Heart left ventricle (tissue), 13 donors: ENCODE results near the gene IL13RA1.

Source experiments
- POLR2A ChIP-seq, 2 donors: fragments of 450-650 bp; IDR thresholded peaks; one replicate each; pipeline ENCODE4 v1.6.1; 2017; ENCODE audit warnings: antibody characterized with exemption in 2 of 2, mild to moderate bottlenecking in 2 of 2, moderate library complexity in 2 of 2
- TF ChIP-seq, protein P1 (sequence below), 12 donors: fragments of 200-600 bp; sonication (generic) in 4 of 12; IDR thresholded peaks; one replicate each; pipeline versions ENCODE4 v1.5.0 to v1.8.0; 2018 to 2022; ENCODE audit warnings: antibody characterized with exemption in 12 of 12, mild to moderate bottlenecking in 5 of 12
- donor health status: ischemic (EF 13 %, LVEDD 7.1; RV severe dilation, severe dysfunction).
- donor health status: DM: no; HTN: yes; CAD: no.
- donor health status: DM: no; HTN: no; CAD: no.
- donor health status: ischemic (EF 25% LVEDD 6.9; RV normal size, moderate dysfunction).
- donor health status: ischemic (EF 25% LVEDD 5.7; RV mildly dilated, moderate dysfunction).
- donor health status: ischemic (EF 35%, LVEDD 5.7; RV mildly dilated, moderate dysfunction).
- donor health status: nonischemic (EF 11% LVEDD 7.7; RV severe dilation, severe dysfunction).
- donor health status: DM: yes; HTN: yes; CAD: no.
- donor health status: PGD.
- donor health status: ischemic (EF 29% LVEDD 5.4; RV normal size, mild dysfunction).
- donor health status: nonischemic (EF 23%, LVEDD 6.1; RV moderate dilation, normal function).

DNA sequence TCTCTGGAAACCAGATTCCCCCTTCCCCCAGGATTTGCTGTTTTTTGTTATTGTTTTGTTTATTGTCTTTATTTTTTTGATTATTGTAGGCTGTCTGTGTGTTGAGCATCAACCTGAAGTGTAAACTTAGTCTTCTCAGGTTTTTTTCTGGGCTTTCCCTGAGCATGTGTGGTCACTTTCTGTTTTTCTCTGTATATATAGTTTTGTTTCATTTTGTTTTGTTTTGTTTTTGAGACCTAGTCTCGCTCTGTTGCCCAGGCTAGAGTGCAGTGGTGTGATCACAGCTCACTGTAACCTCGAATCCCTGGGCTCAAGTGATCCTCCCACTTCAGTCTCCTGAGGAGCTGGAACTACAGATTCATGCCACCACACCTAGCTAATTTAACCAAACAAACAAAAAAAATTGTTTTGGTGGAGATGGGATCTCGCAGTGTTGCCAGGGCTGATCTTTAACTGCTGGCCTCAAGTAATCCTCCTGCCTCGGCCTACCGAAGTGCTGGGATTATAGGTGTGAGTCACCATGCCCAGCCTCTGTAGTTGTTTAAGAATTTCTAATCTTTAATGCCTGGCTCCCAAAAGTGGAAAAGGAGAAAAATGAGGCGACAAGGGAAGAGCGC is 9.1 kb downstream of the IL13RA1 start:
- TF ChIP-seq, protein P1, sequence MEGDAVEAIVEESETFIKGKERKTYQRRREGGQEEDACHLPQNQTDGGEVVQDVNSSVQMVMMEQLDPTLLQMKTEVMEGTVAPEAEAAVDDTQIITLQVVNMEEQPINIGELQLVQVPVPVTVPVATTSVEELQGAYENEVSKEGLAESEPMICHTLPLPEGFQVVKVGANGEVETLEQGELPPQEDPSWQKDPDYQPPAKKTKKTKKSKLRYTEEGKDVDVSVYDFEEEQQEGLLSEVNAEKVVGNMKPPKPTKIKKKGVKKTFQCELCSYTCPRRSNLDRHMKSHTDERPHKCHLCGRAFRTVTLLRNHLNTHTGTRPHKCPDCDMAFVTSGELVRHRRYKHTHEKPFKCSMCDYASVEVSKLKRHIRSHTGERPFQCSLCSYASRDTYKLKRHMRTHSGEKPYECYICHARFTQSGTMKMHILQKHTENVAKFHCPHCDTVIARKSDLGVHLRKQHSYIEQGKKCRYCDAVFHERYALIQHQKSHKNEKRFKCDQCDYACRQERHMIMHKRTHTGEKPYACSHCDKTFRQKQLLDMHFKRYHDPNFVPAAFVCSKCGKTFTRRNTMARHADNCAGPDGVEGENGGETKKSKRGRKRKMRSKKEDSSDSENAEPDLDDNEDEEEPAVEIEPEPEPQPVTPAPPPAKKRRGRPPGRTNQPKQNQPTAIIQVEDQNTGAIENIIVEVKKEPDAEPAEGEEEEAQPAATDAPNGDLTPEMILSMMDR (IDR thresholded peaks at IDR 0.05), result no peak
- no peak for TF ChIP-seq POLR2A (IDR thresholded peaks at IDR 0.05)
